Measurements from ENCODE around the gene STIMATE.

The STIMATE gene

DNA sequence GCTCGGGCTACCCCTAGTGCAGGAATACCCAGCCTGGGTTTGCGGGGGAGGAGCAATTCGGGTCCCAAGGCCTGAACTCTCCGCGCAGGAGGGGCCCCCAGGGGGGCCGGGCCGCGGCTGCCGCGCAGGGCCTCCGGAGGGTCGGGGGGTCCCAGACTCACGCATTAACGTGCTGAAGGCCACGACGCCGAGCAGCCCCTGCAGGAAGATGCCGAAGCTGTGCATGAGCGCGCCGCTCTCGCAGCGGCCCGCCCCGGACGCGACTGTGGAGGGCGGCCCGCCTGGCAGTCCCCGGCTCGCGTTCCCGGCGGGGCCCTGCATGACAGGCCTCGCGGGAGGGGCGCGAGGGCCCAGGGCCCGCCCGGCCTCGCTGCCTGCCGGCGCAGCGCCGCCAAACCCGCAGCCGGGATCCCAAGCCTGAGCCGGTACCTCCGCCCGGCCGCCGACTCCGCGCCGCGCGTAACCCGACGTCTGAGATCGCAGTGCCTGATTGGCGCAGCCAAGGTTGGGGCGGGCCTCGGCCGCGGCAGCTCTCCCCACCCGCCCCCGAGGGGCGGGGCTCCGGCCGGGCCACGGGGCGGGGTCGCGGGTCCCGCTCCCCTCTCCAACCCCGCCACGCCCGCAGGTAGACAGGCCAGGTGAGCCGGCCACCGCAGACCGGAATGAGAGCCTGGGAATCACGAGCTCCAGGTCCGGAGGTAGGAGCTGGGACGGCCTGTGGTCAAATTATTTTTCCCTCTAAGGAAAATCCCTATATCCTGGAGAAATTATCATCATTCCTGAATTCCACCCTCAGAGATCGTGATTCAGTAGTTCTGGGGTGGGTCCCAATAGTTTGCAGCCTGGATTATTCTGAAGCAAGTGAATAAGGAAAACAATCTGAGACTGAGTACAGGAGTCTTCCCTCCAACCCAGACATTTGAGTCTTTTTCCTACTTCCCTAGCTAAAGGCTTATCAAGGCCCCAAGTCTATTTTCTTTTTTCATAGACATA is at the start of gene STIMATE:
TSS of gene STIMATE (minus strand) at position 419 of the 993 bp plus-strand sequence. CDS start at position 321, 98 bp downstream.
- DNase-seq (ENCODE audit: low read depth in 3 of 3) = peak; percentile 69 to 87 (median 73)

DNA sequence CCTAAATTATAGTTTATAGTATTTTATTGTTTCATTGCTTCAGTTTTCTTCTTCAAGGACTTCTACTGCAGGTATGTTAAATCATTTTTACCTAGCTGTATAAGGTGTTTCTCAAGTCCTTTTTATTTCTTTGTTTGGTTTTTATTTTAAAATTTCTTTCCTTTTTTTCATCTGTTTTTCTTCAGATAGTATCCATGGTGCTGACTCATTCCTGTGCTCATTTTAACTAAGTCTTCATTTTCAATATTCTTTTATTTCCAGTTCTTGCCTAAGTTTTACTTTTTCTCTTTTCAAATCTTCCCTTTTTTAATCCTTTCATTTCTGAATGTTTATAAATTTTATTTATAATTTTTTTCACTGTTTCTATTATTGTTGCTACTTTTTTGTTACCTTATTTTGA is 42.3 kb upstream of the STIMATE start:
- DNase-seq (ENCODE audit: low read depth in 3 of 3) = no peak

DNA sequence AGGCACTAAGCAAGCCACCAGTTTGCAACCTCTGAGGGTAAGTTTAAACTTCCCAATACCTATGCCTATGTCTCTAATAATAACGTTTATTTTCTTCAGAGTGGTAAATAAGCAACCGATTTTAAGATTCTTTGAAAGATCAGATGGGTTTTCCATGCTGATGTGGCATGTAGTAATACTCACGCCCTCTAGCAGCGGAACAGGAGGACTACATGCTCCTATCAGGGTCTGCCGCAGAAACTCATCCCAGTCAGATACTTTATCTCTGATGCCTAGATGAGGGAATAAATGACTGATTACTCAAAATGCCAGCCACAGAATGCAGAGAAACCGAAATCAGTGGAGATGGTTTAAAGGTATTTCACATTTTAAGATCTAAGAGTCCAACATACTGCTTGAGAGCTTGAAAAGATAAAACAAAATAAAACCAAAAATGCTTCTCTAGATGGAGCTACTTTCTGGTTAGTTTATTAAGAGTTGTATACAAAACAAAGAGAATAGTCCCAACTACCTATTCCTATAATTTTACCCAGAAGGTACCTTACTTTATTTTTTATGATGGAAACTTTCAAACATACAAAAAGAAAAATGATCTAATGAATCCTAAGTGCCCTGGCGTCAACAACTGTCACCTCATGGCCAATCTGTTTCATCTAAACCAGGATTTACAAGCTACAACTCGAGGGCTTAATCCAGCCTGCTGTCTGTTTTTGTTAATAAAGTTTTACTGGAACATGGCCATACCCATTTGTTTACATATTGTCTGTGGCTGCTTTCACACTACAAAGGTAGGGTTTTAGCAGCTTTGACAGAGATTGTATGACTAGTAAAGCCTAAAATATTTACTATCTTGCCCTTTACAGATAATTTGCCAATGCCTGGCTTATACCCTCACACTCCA is 37.5 kb upstream of the STIMATE start:
- peak; percentile 18 to 40 (median 38) for DNase-seq (ENCODE audit: low read depth in 3 of 3)

DNA sequence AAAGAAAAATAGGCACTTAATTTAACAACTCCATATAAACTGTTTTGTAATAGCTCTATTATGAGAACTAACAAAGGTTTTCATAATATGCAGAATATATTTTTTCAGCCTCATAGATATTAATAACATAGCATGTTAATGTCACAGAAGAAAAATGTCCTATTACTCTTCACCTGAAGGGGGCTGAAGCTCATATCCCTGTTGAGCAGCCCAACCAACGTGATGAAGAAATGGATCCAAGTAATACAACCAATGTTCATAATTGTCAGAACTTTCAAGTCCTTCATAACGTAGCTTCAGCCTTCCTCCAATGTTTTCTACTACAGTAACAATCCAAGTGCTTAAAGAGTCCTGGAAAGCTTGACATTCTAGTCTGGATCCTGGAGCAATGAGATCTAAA is 34.5 kb upstream of the STIMATE start:
- DNase-seq (ENCODE audit: low read depth in 3 of 3) = no peak

DNA sequence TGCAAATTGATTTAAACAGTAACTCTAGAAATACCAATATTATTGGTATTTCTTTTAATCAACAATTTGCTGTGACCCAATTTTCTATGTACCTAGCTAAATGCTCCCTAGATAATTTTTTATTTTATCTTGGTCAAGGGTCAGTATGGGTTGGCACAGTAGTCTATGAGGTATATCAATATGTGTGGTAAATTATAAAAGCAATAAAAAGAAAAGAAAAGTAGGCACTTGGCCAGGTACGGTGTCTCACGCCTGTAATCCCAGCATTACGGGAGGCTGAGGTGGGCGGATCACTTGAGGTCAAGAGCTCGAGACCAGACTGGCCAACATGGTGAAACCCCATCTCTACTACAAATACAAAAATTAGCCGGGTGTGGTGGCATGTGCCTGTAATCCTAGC is 34.0 kb upstream of the STIMATE start:
- no peak for DNase-seq (ENCODE audit: low read depth in 3 of 3)

DNA sequence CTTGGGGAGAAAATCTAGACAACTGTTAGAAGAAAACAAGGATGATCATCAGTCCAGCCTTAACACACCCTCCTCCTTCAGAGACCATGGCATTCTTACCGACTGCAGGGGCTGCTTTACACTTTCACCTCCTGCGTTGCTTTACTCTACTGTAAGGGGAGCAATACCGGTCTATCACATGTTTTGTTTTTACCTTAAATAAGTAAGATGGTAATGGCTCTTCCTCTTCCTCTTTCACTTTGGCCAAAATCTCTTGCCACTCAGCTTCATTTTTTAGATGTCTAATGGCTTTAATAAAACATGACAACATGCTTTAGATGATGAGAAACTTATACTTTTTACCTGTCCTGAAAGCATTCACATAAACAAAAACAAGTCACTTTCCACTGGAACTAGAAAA is 33.4 kb upstream of the STIMATE start:
- DNase-seq (ENCODE audit: low read depth in 3 of 3) = no peak

DNA sequence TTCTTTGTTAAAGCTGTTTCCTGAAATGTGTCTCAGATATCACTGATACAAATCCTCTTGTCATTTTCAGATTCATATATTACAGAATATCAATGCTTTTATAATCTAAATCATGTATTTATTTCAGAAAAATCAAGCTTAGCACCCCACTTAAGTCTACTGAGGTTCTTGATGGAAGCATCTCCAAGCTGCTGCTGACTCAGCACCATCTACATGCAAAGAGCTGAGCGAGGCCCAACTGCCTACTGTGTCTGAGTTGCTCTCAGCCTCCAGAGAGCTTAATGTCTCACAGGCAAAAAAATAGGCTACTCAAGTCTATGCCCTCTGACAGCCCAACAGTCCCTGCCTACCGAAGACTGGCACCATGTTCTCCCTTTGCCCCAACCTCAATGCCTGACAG is 29.2 kb upstream of the STIMATE start:
- DNase-seq (ENCODE audit: low read depth in 3 of 3) = no peak

DNA sequence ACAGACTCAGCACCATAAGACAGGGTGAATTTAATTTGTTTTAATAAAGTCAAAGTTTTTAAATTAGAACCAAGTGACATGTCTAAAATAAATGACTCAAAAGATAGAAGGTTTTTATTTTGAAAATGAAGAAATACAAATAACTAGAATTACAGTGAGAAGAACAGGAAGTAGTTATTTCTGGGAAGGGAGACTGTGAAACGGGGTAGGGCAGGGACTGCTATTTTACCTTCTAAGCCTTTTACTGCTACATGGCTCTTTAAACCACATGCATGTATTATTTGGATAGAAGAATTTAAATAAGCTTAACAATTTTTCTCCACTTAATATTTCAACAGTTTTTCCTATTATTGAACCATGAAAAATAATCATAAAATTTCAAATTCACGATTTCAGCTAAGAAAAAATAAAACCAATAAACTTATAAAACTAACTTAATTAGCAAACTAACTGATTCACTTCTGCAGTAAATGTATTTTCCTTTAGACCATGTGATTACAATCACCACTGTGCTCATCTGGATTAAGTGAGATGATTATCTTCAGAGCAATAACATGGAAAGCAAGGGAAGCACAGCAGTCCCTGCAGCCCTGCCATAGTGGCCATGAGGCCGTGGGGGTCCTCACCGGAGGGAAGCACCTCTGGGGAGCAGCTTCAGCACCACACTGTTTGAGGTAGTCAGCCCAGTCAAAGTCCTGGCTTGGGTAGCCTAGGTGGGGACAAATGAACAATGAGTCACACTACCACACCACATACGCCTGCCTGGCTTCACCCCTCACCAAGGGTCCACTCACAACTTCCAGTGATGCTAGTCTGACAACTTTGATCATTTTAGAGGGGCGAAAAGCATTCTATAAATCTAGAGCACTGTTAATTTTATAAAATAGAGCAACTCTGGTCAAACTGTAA is 28.3 kb upstream of the STIMATE start:
- DNase-seq (ENCODE audit: low read depth in 3 of 3) = no peak

DNA sequence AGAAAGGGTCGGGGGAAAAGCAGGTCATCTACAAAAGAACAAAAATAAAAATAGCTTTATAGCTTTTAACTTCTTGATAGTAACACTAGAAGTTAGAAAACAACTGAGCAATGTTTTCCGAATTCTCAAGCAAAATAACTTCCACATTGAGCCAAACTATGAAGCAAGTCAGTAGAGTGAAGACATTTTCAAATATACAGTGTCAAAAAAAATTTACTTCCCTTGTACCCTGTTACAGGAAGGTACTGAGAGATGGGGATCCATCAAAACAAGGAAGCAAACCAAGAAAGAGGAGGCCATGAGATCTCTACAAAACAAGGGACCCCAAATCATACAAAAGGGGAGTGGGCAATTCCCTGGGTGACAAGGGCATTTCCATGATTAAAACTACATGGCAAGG is 26.6 kb upstream of the STIMATE start:
- DNase-seq (ENCODE audit: low read depth in 3 of 3) = no peak

DNA sequence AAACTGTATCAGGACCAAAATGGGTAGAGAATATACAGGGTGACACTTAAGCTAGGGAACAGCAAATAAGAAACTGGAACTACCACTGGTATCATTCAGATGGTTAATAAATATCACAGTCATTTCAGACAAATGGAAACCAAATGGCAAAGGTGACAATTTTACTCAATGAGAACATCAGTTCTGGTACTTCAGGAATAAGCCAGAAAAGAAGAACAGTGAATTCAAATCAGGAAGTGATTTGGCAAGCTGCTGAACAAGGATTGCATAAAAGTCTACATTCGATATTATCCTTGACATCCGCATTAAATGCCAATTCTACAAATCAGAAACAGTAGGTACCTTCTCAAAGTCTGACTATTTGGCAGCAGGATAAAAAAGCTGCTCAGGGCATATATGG is 23.5 kb upstream of the STIMATE start:
- no peak for DNase-seq (ENCODE audit: low read depth in 3 of 3)

DNA sequence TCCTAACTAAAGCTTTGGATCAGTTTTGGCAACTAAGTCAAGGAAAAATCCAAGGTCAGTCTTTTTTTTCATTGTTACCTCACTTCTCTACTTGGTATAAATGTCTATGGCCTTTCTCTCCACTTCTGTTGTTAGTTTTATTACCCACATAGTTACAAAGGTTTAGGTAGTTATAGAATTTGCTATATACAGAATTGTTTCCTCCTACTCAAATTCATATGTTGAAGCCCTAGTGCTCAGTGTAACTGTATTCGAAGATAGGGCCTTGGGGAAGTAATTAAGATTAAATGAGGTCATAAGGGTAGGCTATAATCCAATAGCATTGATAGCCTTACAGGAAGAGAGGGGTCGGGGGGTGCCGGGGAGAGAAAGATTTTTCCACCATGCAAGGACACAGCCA is 19.7 kb upstream of the STIMATE start:
- DNase-seq (ENCODE audit: low read depth in 3 of 3) = no peak

DNA sequence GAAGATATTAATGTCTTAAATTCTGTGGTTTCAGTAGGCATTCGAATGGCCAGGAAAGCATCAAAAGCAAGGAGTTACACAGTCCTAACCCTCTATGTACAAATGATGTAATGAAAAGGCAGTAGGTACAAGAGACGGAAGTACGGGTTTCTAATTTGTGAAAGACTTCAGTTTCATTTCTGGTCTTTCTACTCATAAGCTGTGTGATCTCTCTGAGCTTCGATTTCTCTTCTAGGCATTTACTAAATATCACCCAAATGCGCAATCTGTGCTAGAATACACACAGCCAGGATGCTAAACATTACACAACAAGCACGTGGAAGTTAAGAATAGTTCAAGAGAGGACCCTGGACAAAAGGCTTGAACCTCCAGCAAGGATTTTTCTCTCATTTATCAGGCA is 17.9 kb upstream of the STIMATE start:
- no peak for DNase-seq (ENCODE audit: low read depth in 3 of 3)

DNA sequence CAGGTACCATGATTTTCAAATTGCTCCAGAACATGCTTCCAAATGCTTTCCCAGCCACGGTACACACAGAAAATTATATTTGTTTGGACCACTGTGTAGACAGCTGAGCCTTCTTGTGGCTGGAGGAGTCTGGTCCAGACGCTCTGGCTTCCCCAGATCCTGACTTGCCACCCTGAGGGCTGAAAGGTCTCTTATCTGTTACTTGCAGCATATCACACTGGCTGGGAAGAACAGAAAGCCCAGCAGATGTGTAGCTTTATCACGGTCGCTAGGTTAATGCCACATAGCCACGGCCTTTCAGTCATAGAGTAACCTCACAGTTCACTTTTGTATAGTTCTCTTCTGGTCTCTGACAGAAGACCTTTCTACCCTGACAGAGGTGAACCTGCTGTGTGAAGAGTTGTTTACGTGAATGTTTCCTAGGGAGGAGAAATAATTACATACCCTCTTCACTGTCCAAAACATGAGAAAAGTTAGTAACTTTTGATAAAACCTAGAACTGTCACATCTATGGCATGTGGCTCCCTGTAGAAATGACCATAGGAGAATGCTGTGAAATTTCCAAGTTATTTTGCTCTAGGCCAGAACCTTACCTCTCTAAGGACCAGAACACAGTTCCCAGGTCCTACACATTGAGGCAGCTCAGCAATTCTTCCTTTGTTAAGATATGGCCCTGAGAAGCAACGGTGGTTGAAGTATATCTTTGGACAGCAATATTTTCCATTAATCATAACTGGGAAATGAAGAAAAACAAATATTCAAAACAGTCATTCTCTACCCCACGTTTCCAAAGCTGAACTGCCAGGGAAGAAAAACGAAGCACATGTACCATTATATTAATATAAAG is 15.8 kb upstream of the STIMATE start:
- DNase-seq (ENCODE audit: low read depth in 3 of 3) = no peak

DNA sequence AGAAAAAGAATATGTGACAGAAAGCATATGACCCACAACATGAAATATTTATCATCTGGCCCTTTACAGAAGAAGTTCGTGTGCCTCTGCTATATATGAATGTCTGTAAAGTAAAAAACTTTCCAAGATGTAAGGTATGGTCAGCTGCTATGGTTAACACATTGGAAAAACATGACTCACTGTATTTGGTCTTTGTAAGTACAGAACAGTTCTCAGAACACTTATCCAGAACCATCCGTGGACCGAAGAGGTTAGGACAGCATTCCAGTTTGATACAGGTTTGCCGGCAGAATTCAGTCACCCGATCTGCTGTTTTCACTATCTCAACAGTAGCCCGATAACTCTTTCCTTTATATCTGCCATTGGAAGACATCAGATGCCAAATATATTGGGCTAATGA is 13.5 kb upstream of the STIMATE start:
- DNase-seq (ENCODE audit: low read depth in 3 of 3) = no peak

DNA sequence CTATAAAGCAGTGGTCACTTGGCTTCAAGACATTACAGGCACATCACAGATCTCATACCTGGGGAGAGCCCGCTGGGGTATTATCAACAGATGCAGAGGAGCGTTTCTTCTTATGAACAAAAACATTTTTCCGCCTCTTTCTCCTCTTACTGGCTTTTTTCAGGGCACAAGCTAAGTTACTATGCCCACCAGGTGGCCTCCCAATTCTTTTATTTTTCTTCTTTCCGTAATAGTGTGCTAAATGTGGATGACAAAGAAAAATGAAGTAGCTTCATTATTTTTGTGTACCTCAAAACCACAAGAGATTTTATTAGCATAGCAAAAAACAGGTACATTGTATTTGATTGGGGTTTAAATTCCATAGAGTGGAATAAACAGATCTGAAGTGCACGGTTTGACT is 10.1 kb upstream of the STIMATE start:
- DNase-seq (ENCODE audit: low read depth in 3 of 3) = no peak

DNA sequence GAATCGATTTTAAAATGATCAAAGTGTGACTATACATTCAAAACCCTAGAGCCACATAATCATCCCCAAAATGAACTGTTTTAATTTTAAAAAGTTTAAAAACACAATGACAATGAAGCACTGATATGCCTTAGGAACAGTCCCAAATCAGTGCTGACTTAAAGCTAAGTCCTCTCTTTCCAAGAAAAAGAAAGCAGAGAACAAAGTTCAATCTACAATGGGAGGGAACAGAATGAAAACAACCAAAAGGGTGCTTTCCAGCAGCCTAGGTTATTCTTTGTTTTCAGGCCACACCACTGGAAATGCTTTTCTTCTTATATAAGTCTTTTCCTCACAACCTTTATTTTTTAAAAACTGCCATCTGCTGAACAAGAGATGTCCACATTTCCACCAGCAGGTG is 7.2 kb upstream of the STIMATE start:
- no peak for DNase-seq (ENCODE audit: low read depth in 3 of 3)

DNA sequence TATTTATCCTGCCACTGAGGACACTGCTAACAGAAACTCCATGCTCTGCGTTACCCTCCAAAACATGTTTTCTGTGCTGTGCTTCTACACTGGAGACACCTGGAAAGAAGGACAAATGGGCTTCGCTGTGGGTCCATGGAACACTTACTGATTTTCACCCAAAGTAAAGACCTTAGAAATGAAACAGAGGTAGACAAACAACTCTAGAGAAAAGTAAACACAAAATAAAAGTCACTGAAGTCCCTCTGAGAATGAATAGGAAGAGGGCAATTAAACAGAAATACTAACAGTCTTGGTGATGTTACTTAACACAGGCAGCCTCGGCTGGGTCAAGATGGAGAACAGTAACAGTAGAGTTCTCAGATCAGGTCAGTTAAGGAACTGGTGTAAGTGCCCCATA is 6.7 kb upstream of the STIMATE start:
- no peak for DNase-seq (ENCODE audit: low read depth in 3 of 3)

DNA sequence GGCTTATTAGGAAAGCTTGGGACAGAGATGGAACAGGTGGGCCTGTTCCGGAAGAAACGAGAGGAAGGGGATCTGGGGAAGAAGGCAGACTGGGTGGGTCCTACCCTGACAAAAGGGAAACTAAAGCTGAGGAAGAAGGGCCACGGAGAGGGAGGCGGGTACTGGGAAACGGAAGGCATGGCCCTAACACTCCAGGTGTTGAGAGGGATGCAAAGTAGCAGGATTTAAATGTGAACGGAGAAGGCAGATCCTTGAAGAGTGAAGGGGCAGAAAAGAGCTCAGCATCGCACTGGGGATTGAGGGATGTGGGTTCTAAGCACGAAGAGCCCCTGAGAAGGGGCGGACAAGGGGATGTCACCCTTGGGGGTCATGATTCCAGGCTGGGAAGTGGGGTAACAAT is 735 bp downstream of the STIMATE start:
- no peak for DNase-seq (ENCODE audit: low read depth in 3 of 3)

DNA sequence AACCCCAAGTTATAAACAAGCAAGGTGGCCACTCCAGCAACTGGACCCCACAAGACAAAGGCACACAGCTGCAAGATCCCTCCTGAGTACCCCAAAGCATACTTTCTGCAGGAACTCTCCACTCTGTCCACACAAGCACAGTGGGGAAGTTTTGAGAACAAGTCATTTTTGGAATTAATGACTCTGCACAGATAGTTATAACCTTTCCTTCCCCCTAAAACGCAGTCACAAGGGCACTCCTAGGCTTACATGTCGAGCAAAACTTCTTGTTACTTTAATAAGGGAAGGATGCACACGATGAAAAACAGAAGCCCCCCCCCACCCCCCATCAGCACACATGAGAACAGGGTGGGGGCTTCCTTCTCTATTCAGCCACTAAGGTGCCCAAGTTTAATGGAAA is 1.2 kb downstream of the STIMATE start:
- DNase-seq (ENCODE audit: low read depth in 3 of 3) = no peak

DNA sequence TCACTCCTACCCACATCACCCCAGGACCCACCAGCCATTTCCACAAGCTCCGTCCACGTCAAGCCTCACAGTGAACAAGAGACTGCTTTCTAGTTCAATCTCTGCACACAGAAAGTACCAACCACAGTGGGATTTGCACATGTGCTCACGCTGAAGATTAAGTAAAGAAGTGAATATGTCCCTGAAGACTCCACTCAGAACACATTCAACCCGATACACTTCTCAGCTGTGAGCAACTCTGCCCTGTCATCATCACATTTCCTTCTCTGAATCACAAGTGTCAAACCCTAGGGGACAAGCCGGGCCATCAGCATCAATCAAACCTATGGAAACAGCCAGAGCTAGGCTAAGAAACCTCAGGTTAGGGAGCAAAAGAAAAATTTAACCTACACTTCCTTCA is 1.9 kb downstream of the STIMATE start:
- DNase-seq (ENCODE audit: low read depth in 3 of 3) = peak in 1 of 3 experiments; percentile 30

DNA sequence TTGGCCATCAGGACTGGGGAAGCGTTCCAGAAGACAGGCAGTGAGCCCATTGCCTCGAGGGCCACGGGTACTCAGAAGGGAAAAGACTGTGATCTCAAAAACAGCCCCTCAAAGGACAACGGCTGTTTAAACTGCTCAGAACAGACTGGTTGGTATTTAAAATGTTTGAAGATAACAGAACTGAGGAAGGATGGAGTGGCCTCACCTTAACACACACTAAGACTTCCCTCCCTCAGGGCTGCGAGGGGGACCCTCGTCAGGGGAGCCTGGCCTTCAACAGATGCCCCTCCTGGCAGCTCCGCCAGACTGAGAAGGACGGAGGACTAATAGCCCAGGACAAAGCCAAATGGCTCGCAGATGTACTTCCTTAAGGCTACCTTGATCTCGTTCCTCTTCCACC is 2.6 kb downstream of the STIMATE start:
- DNase-seq (ENCODE audit: low read depth in 3 of 3) = no peak

Measured in stimulated activated CD4-positive, alpha-beta T cell treated with anti-CD3 and anti-CD28 coated beads, TNF-alpha, amount 100 ng/mL, for 24 hours (primary cell).